GM12891 (cell line): Measurements from ENCODE around the gene SPOPL.
"Not testable (repeated sequence)": the region's sequence is repeated elsewhere in the genome, so short reads cannot be mapped to it uniquely, and the experiment has no call there.

Source experiments
- POLR2A ChIP-seq: IDR thresholded peaks from 2 replicates; pipeline ENCODE4 v1.6.1; 2011; ENCODE audit warnings: low read depth, low read length, control low read depth
- POLR2AphosphoS5 ChIP-seq: IDR thresholded peaks from 2 replicates; pipeline ENCODE4 v1.6.1; 2011; ENCODE audit warnings: low read depth, low read length, control low read depth
- POU2F2 ChIP-seq: IDR thresholded peaks from 2 replicates; pipeline ENCODE4 v1.6.1; 2011; ENCODE audit warnings: low read depth, mild to moderate bottlenecking, control low read depth, low read length, moderate library complexity
- TAF1 ChIP-seq: IDR thresholded peaks from 2 replicates; pipeline ENCODE4 v1.6.1; 2011; ENCODE audit warnings: low read depth, low read length, control low read depth

GRCh38 chr2:138462689-138463088 lies 38.9 kb upstream of the SPOPL start:
- not testable (repeated sequence) for TF ChIP-seq POLR2AphosphoS5, POLR2A, TAF1, POU2F2
